ENCODE results near the gene KRT74. TPM values are rescaled to one million over a fixed set of nuclear protein-coding genes. Genes with fewer than 3 reads are reported as not detected.

Gene KRT74
- total and polyA plus RNA-seq, 2 experiments from 2014 or later: not detected

DNA sequence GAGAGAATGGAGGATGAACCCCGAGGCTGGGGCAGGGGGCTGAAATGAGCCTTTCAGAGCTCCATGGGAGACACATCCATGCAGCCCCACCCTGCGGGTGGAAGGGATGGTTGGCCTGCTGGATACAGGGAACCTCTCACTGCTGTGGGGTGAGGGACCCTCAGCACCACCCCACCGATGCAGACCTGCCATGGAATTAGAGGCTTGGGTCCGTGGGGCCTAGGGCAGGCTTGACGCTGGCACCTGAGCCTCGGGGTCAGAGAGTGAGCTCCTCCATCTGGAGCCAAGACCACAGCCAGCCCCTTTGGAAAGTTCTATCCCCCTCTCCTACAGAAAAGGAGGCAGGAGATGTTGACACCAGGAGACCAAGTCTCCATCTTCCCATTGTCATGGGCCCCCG lies 7.4 kb upstream of the KRT74 start:
- 82 to 83% methylated on average over 7 of the region's 7 CpGs for WGBS, 2 experiments (ENCODE audit: low coverage in 1 of 2, low lambda C conversion rate in 2 of 2, missing lambda C conversion rate in 2 of 2)
- TF ChIP-seq EZH2phosphoT487 (IDR thresholded peaks at IDR 0.05; ENCODE audit: insufficient read depth, low read depth): no peak
- no peaks in the 10 kb centered on the region for H3K9me3 ChIP-seq (ENCODE audit: low read depth)
- no peaks in the 10 kb centered on the region for H3K9me2 ChIP-seq (ENCODE audit: insufficient read depth)
- in situ Hi-C loops (cut with MboI): loop anchor here (5.0 to 10.0 kb wide), 2 partner anchors 286 to 404 kb away; no protein-coding TSS in a partner anchor
- H3K9ac ChIP-seq: no peak overlapping the region
- no peak for DNase-seq
- peaks cover 9% of the 10 kb centered on the region for H3K27me3 ChIP-seq (replicated peaks; ENCODE audit: insufficient read depth)
- H3K27ac ChIP-seq: no peak overlapping the region
- no peaks in the 10 kb centered on the region for H3F3A ChIP-seq (ENCODE audit: insufficient read depth)
- H3K4me3 ChIP-seq: no peak overlapping the region
- H3K4me1 ChIP-seq (ENCODE audit: insufficient read depth): no peaks in the 10 kb centered on the region
- no peaks in the 10 kb centered on the region for H3K79me2 ChIP-seq (ENCODE audit: insufficient read depth)
- H2AFZ ChIP-seq: no peak overlapping the region
- no peaks in the 10 kb centered on the region for H4K20me1 ChIP-seq (ENCODE audit: insufficient read depth)
- no peak overlapping the region for H3K4me2 ChIP-seq (ENCODE audit: unreplicated experiment)
- H3K36me3 ChIP-seq (ENCODE audit: low read depth): no peaks in the 10 kb centered on the region

DNA sequence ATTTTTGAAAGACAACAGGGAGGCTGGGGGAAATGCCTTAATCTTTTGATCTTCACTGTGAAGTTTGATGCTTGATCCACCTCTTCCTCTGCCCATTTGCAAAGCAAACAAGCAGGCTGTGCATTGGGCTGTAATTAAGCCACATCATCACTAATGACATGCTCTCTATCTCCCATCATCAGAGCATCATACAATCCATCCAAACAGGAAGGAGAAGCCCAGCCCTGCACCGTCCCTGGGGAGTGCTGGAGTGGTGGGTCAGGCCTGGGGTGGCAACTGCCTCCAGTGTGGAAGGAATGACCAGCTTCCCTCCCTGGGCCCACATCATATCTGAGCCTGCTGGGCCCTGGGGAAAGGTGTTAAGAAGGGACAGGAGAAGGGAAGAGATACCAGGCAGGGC lies 6.9 kb upstream of the KRT74 start:
- no peak overlapping the region for H3K4me2 ChIP-seq (ENCODE audit: unreplicated experiment)
- 47 to 54% methylated on average over 1 of the region's 1 CpG for WGBS, 2 experiments (ENCODE audit: low coverage in 1 of 2, low lambda C conversion rate in 2 of 2, missing lambda C conversion rate in 2 of 2)
- no peak overlapping the region for H3K9ac ChIP-seq
- peaks cover 9% of the 10 kb centered on the region for H3K27me3 ChIP-seq (replicated peaks; ENCODE audit: insufficient read depth)
- DNase-seq: no peak
- H3K79me2 ChIP-seq (ENCODE audit: insufficient read depth): no peaks in the 10 kb centered on the region
- H3F3A ChIP-seq (ENCODE audit: insufficient read depth): no peaks in the 10 kb centered on the region
- no peaks in the 10 kb centered on the region for H3K9me2 ChIP-seq (ENCODE audit: insufficient read depth)
- no peak overlapping the region for H3K4me3 ChIP-seq
- H2AFZ ChIP-seq: no peak overlapping the region
- TF ChIP-seq EZH2 (IDR thresholded peaks at IDR 0.05; ENCODE audit: insufficient read depth, poor library complexity, severe bottlenecking): no peak
- TF ChIP-seq EZH2phosphoT487 (IDR thresholded peaks at IDR 0.05; ENCODE audit: insufficient read depth, low read depth): no peak
- no peaks in the 10 kb centered on the region for H3K9me3 ChIP-seq (ENCODE audit: low read depth)
- no peaks in the 10 kb centered on the region for H4K20me1 ChIP-seq (ENCODE audit: insufficient read depth)
- no peaks in the 10 kb centered on the region for H3K36me3 ChIP-seq (ENCODE audit: low read depth)
- H3K4me1 ChIP-seq (ENCODE audit: insufficient read depth): no peaks in the 10 kb centered on the region
- in situ Hi-C loops (cut with MboI): loop anchor here (5.0 to 10.0 kb wide), 2 partner anchors 287 to 404 kb away; no protein-coding TSS in a partner anchor
- H3K27ac ChIP-seq: no peak overlapping the region

DNA sequence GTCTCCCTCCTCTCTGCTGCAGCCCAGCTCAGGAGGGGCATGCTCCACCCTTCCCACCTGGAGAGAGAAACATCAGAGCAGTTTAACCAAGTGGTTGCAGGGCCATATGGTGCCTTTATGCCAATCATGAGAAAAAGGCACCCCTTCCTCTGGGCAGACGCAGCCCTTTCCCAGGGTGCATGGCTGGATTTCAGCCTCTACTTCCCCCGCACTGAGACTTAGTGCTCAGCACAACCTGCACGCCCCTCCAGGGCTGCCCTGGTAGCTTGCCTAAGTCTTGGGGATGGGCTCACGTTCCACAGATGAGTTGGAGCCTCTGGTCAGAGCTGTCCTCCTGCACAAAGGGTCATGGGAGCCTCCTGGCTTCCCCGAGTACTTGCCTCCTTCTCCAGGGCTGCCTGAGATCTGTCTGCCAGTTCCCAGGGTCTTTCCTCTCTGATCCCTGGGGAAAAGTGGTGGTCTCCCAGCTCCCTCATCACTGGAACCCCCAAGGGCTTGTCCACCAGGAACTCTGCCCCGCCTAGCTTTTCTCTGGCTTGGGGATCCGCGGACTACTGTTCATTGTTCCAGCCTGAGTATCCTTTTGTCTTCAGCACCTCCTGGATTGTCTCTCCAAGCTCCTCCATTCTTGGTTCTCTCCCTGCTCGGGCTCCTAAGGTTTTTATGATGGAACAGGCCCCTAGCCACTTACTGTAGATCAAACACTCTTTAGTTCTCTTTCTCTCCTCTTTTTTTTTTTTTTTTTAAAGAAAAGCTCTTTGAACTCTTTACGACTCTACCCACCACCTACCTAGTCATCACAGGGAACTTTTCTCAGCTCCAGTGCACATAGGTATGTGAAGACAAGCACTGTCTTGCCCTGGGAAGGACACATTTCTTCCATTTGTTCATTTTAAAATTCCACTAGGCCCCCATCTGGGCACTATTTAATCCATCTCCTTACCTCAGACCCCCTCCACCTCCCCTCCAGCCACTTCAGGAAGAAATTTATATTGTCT lies 6.1 kb upstream of the KRT74 start:
- in situ Hi-C loops (cut with MboI): loop anchor here (5.0 to 10.0 kb wide), 2 partner anchors 288 to 405 kb away; no protein-coding TSS in a partner anchor

DNA sequence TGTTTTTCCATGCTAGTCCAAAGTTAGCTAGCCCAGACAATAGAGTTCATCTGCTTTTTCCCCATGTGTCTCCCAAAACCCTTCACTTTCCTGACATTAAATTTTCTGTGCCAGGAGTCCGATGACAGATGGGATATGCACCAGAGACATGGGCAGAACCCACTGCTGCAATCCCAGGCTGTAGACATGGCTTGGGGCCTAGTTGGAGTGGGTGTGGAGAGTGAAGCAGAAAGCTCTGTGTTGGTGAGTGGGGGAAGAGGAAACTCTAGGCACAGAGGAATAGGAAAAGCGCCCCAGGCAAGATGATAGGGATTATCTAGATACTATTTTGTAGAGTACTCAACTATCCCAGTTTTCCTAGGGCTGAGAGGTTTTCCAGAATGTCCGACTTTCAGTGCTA lies 4.8 kb upstream of the KRT74 start:
- in situ Hi-C loops (cut with MboI): no loop called here
- no peaks in the 10 kb centered on the region for H3K9me3 ChIP-seq (ENCODE audit: low read depth)
- no peak for TF ChIP-seq EZH2 (IDR thresholded peaks at IDR 0.05; ENCODE audit: insufficient read depth, poor library complexity, severe bottlenecking)
- TF ChIP-seq EZH2phosphoT487 (IDR thresholded peaks at IDR 0.05; ENCODE audit: insufficient read depth, low read depth): no peak
- no peak overlapping the region for H3K9ac ChIP-seq
- no peaks in the 10 kb centered on the region for H3F3A ChIP-seq (ENCODE audit: insufficient read depth)
- no peaks in the 10 kb centered on the region for H3K79me2 ChIP-seq (ENCODE audit: insufficient read depth)
- H3K36me3 ChIP-seq (ENCODE audit: low read depth): no peaks in the 10 kb centered on the region
- H4K20me1 ChIP-seq (ENCODE audit: insufficient read depth): no peaks in the 10 kb centered on the region
- H2AFZ ChIP-seq: no peak overlapping the region
- H3K4me2 ChIP-seq (ENCODE audit: unreplicated experiment): no peak overlapping the region
- DNase-seq: no peak
- H3K4me1 ChIP-seq (ENCODE audit: insufficient read depth): no peaks in the 10 kb centered on the region
- H3K27ac ChIP-seq: no peak overlapping the region
- WGBS, 2 experiments (ENCODE audit: low coverage in 1 of 2, low lambda C conversion rate in 2 of 2, missing lambda C conversion rate in 2 of 2): 42 to 43% methylated on average over 3 of the region's 3 CpGs
- no peaks in the 10 kb centered on the region for H3K9me2 ChIP-seq (ENCODE audit: insufficient read depth)
- no peak overlapping the region for H3K4me3 ChIP-seq
- H3K27me3 ChIP-seq (replicated peaks; ENCODE audit: insufficient read depth): peaks cover 17% of the 10 kb centered on the region

More for the DNA sequence above, 6.1 kb upstream of the KRT74 start:
- Histone ChIP-seq H3K4me2 (ENCODE audit: unreplicated experiment) (no peak overlapping the region), H3K4me1 (ENCODE audit: insufficient read depth) (no peaks in the 10 kb centered on the region), H3F3A (ENCODE audit: insufficient read depth) (no peaks in the 10 kb centered on the region), H3K4me3 (no peak overlapping the region), H3K27me3 (replicated peaks; ENCODE audit: insufficient read depth) (peaks cover 9% of the 10 kb centered on the region), H3K27ac (no peak overlapping the region), H3K9me2 (ENCODE audit: insufficient read depth) (no peaks in the 10 kb centered on the region), H3K9me3 (ENCODE audit: low read depth) (no peaks in the 10 kb centered on the region), H4K20me1 (ENCODE audit: insufficient read depth) (no peaks in the 10 kb centered on the region), H3K36me3 (ENCODE audit: low read depth) (no peaks in the 10 kb centered on the region), H2AFZ (no peak overlapping the region), H3K79me2 (ENCODE audit: insufficient read depth) (no peaks in the 10 kb centered on the region), H3K9ac (no peak overlapping the region)
- no peak for TF ChIP-seq EZH2 (IDR thresholded peaks at IDR 0.05; ENCODE audit: insufficient read depth, poor library complexity, severe bottlenecking)
- no peak for TF ChIP-seq EZH2phosphoT487 (IDR thresholded peaks at IDR 0.05; ENCODE audit: insufficient read depth, low read depth)
- WGBS, 2 experiments (ENCODE audit: low coverage in 1 of 2, low lambda C conversion rate in 2 of 2, missing lambda C conversion rate in 2 of 2): 64 to 66% methylated on average over 10 of the region's 10 CpGs
- DNase-seq: no peak
